HG03139 (cell line): ENCODE results near the gene SKIC2.

Experiments used
- ATAC-seq: cut with Tn5 transposase; IDR thresholded peaks from one replicate; pipeline ENCODE4 v1.9.1; 2021; ENCODE audit not compliant: unreplicated experiment

SKIC2 gene

DNA sequence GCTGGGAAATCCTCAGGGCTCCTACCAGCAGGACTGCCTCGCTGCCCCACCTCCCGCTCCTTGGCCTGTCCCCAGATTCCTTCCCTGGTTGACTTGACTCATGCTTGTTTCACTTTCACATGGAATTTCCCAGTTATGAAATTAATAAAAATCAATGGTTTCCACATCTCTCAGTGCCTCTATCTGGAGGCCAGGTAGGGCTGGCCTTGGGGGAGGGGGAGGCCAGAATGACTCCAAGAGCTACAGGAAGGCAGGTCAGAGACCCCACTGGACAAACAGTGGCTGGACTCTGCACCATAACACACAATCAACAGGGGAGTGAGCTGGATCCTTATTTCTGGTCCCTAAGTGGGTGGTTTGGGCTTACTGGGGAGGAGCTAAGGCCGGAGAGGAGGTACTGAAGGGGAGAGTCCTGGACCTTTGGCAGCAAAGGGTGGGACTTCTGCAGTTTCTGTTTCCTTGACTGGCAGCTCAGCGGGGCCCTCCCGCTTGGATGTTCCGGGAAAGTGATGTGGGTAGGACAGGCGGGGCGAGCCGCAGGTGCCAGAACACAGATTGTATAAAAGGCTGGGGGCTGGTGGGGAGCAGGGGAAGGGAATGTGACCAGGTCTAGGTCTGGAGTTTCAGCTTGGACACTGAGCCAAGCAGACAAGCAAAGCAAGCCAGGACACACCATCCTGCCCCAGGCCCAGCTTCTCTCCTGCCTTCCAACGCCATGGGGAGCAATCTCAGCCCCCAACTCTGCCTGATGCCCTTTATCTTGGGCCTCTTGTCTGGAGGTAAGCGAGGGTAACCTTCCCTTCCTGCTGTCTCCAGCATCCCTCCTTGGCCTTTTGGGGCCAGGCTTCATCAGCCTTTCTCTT lies 13.2 kb upstream of the SKIC2 start, which contains the start of gene CFB:
CFB (plus strand) TSS at position 589 of the 863 bp plus-strand sequence; CDS start at position 716, 127 bp downstream.
- no peak for ATAC-seq

- no peak for ATAC-seq
These were observed 12.5 kb upstream of the SKIC2 start for GRCh38 chr6:31946370-31946885.

DNA sequence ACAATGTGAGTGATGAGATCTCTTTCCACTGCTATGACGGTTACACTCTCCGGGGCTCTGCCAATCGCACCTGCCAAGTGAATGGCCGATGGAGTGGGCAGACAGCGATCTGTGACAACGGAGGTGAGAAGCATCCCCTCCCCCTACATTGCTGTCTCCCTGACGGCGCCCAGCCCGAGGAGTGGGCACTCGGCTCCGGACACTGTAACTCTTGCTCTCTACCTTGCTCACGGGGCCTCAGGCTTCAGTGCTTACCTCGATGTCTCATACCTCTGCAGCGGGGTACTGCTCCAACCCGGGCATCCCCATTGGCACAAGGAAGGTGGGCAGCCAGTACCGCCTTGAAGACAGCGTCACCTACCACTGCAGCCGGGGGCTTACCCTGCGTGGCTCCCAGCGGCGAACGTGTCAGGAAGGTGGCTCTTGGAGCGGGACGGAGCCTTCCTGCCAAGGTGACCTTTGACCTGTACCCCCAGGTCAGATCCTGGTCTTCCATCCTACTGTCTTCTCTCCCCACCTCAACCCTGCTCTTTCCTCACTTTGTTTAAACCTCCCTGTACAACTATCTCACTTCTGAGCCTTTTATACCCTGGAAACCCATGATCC lies 11.8 kb upstream of the SKIC2 start:
- ATAC-seq: no peak

DNA sequence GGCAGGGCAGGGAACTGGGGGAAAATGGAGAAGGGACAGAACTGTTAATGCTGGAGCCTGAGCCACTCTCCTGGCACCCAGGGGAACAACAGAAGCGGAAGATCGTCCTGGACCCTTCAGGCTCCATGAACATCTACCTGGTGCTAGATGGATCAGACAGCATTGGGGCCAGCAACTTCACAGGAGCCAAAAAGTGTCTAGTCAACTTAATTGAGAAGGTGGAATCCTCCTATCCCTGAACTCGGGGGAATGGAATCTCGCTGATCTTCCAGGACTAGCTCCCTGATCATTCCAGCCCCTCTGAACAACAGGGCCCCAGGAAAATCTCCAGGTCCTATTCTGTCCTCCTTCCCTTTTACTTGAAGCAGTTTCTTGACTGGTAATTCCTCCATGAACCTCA lies 11.1 kb upstream of the SKIC2 start:
- ATAC-seq: no peak

DNA sequence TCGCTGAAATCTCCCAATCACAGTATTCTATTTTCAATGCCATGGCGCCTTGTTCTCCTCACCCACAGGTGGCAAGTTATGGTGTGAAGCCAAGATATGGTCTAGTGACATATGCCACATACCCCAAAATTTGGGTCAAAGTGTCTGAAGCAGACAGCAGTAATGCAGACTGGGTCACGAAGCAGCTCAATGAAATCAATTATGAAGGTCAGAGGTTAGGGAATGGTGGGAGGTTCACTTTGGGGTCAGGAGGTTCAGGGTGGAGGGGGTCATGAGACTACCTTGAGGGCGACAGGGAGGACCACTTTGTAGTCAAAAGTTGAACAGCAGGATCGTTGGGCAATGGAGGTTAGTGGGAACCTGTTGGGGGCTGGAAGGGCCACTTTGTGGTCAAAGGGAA lies 10.7 kb upstream of the SKIC2 start:
- ATAC-seq: no peak

GRCh38 chr6:31948753-31949413 lies 10.1 kb upstream of the SKIC2 start:
- ATAC-seq: no peak

- ATAC-seq: no peak
These were observed 8.9 kb upstream of the SKIC2 start for GRCh38 chr6:31949926-31950548.

- ATAC-seq: no peak
These were observed 6.7 kb upstream of the SKIC2 start for GRCh38 chr6:31952140-31952805.

- no peak for ATAC-seq
These were observed 6.1 kb upstream of the SKIC2 start for GRCh38 chr6:31952890-31953289.

DNA sequence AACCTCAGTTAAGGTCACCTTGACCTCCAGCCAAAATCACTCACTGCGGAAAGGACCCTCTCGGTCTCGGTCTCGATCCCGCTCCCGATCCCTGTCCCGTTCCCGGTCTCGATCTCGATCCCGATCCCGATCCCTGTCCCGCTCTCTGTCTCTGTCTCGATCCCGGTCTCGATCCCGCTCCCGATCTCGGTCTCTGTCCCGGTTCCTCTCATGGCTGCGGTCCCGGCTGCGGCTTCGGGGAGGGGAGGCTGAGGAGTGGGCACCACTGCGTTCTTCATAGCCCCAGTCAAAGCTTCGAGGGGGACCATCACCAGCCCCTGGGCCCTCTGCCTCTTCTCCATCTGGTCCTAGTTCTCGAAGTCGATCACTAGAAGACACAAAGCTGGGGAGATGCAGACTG lies 4.5 kb upstream of the SKIC2 start:
- no peak for ATAC-seq

GRCh38 chr6:31956796-31957195 lies 2.2 kb upstream of the SKIC2 start:
- no peak for ATAC-seq

DNA sequence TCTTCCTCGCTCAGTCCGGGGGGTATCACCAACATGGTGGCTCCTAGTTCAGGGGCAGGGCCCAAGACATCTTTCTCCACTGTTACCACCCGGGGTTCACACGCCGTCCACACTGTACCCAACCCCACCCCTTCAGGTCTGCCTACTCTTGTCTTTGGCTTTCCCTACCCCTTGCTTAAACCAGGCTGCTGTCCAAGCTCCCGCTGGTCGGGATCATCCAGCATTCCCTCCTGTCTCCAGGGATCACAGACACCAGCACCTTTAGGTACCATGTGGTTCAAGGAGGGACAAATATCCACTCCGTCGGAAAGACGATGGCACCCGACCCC lies 599 bp upstream of the SKIC2 start:
- no peak for ATAC-seq

DNA sequence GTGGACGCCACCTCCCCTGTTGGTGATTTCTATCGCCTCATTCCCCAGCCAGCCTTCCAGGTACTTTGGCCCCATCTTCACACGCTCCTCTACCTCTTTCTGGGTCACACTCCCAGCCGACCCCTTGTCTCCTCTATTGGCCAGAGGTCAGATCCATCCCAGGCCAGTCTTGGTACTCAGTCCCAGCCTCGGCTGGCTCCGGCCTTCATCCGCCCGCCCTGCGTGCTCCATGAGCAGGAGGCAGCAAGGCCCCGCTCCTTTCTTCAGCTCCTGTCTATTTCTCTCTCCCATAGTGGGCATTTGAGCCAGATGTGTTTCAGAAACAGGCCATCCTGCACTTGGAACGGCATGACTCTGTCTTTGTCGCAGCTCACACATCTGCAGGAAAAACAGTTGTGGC lies 2.6 kb downstream of the SKIC2 start:
- no peak for ATAC-seq

DNA sequence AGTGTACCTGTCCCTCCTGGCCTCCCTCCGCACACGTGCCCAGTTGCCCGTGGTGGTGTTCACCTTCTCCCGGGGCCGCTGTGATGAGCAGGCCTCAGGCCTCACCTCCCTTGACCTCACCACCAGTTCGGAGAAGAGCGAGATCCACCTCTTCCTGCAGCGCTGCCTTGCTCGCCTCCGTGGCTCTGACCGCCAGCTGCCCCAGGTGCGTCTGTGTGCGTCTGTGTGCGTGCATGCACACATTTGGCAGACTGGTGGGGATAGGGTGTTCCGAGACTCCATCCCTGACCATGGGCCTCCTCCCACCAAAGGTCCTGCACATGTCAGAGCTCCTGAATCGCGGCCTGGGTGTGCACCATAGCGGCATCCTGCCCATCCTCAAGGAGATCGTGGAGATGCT lies 4.9 kb downstream of the SKIC2 start:
- ATAC-seq: no peak

GRCh38 chr6:31965700-31966099 lies 6.7 kb downstream of the SKIC2 start:
- ATAC-seq: no peak

DNA sequence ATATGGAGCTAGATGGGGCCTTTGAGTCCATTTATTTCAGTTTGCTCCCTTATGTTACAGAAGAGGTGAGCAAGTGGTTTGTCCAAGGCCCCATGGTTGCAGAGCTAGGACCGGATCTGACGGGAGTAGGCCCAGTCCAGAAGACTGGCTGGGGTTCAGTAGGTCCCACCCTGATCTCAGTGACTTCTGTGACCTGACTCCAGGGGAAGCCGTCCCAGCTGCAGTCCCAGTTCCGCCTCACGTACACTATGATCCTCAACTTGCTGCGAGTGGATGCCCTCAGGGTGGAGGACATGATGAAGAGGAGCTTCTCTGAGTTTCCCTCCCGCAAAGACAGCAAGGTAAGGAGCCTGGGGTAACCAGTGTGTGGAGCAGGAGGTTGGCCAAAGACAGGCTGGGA lies 7.5 kb downstream of the SKIC2 start:
- no peak for ATAC-seq

DNA sequence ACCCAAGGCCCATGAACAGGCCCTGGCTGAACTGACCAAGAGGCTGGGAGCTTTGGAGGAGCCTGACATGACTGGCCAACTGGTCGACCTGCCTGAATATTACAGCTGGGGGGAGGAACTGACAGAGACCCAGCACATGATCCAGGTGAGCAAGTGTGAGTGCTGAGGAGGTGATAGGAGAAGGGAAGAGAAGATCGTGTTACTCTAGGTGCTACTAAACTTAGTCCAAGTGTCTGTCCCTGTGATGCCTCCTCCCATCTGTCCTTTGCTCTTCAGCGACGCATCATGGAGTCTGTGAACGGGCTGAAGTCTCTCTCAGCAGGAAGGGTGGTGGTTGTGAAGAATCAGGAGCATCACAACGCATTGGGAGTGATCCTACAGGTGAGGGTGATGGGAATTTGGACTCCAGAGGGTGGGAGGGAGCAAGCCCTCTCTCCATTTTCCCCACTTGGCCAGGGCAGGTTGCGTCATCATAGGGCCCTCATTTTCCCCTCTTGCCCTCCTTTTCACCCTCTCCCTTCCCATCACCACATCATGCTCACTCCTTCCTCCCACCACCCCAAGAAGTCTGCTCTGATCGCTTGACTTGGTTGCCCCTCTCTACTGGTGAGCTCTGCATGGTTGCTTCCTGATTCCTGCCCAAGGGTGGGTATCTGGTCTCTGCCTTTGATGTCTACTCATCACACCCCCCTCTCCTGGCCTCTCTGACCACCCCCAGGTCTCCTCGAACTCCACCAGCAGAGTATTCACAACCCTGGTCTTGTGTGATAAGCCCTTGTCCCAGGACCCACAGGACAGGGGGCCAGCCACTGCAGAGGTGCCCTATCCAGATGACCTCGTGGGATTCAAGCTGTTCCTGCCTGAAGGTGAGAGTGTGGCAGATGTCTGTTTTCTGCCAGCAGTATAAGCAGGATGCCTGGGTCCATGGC lies 8.3 kb downstream of the SKIC2 start:
- ATAC-seq: no peak

GRCh38 chr6:31967926-31968320 lies 8.9 kb downstream of the SKIC2 start:
- no peak for ATAC-seq

DNA sequence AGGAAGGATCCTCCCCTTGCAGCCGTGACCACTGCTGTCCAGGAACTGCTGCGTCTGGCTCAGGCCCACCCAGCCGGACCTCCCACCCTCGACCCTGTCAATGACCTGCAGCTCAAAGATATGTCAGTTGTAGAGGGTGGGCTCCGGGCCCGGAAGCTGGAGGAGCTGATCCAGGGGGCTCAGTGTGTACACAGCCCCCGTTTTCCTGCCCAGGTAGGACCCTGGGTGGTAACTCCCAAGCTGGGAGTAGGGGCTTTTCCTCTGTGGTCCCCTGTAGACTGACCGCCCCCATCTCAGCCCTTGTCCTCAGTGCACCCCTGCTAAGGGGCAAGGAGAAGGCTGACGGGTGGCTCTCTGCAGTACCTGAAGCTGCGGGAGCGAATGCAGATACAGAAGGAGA lies 9.4 kb downstream of the SKIC2 start:
- ATAC-seq: no peak
